B cell (primary cell): ENCODE results near the gene MYG1. TPM values are rescaled to one million over a fixed set of nuclear protein-coding genes. Genes with fewer than 3 reads are reported as not detected.

Experiments
- ATAC-seq: fragments of 200-7000 bp; cut with Tn5 transposase; one replicate; pipeline ENCODE4 v1.10.0; 2021; ENCODE audit warnings: low read depth, mild to moderate bottlenecking, moderate number of reproducible peaks, moderate library complexity
- CTCF ChIA-PET: fragments of 350-600 bp; sonication (Branson Sonifier 250); formaldehyde crosslinking; loops from one replicate; lab custom pipeline; 2021; ENCODE audit warnings: antibody characterized with exemption, inconsistent platforms; lab: Charles Lee
- POLR2A ChIA-PET: fragments of 350-600 bp; sonication (Branson Sonifier 250); formaldehyde crosslinking; loops from one replicate; lab custom pipeline; 2021; ENCODE audit warnings: antibody characterized with exemption; lab: Charles Lee
- DNase-seq: peaks from one replicate; pipeline ENCODE4 v3.0.0; 2013
- H2AFZ ChIP-seq: 2 replicates; pipeline ENCODE4 v1.6.1; 2012; ENCODE audit warnings: mild to moderate bottlenecking, low read depth, low read length; ENCODE audit not compliant: insufficient read depth, poor library complexity, severe bottlenecking
- H3K27ac ChIP-seq, 2 donors: 1 replicate in 1 of 2; 2 replicates in 1 of 2; pipeline ENCODE4 v1.5.1; 2012 to 2013; ENCODE audit warnings: low read length in 2 of 2, mild to moderate bottlenecking in 2 of 2, moderate library complexity in 1 of 2
- H3K27me3 ChIP-seq, 4 experiments: fragments of 200-600 bp in 1 of 4; sonication (generic) in 1 of 4; replicated peaks in 1 of 4; 1 replicate in 2 of 4; 2 replicates in 2 of 4; pipeline versions ENCODE4 v1.6.1 to v1.7.0; 2013 to 2016; ENCODE audit warnings: low read length in 3 of 4, mild to moderate bottlenecking in 2 of 4, mixed read lengths in 1 of 4, moderate library complexity in 1 of 4; ENCODE audit not compliant: insufficient read depth in 4 of 4, control insufficient read depth in 3 of 4; ENCODE audit errors: control extremely low read depth in 1 of 4
- H3K36me3 ChIP-seq, 2 experiments: replicated peaks in 1 of 2; 1 replicate in 1 of 2; 2 replicates in 1 of 2; pipeline versions ENCODE4 v1.6.1 to v1.7.1; 2013; ENCODE audit warnings: low read length in 1 of 2; ENCODE audit not compliant: insufficient read depth in 2 of 2, control insufficient read depth in 1 of 2; ENCODE audit errors: control extremely low read depth in 1 of 2, extremely low read depth in 1 of 2
- H3K4me1 ChIP-seq, 2 donors: fragments of 200-600 bp in 1 of 2; sonication (generic) in 1 of 2; 1 replicate in 1 of 2; 2 replicates in 1 of 2; pipeline versions ENCODE4 v1.5.1 to v1.6.1; 2013 to 2017; ENCODE audit warnings: low read length in 2 of 2; ENCODE audit not compliant: control insufficient read depth in 2 of 2, insufficient read depth in 2 of 2
- H3K4me2 ChIP-seq: replicated peaks from 2 replicates; pipeline ENCODE3; 2012; ENCODE audit warnings: mild to moderate bottlenecking, low read depth, low read length; ENCODE audit not compliant: poor library complexity, severe bottlenecking
- H3K4me3 ChIP-seq, 5 experiments: fragments of 200-600 bp in 1 of 5; sonication (generic) in 1 of 5; 1 replicate in 3 of 5; 2 replicates in 2 of 5; pipeline versions ENCODE4 v1.5.1 to v1.7.0; 2011 to 2016; ENCODE audit warnings: low read length in 4 of 5, mild to moderate bottlenecking in 4 of 5, low read depth in 2 of 5, control low read depth in 1 of 5, moderate library complexity in 1 of 5; ENCODE audit not compliant: insufficient read depth in 1 of 5; ENCODE audit errors: control extremely low read depth in 1 of 5, extremely low read depth in 1 of 5
- H3K79me2 ChIP-seq: fragments of 200-600 bp; sonication (generic); one replicate; pipeline ENCODE4 v1.6.0; 2016; ENCODE audit warnings: low read length; ENCODE audit not compliant: control insufficient read depth, insufficient read depth
- H3K9ac ChIP-seq: fragments of 200-600 bp; sonication (generic); 2 replicates; pipeline ENCODE4 v1.6.1; 2017; ENCODE audit warnings: mild to moderate bottlenecking, low read length, moderate library complexity
- H3K9me3 ChIP-seq, 3 donors: one replicate each; pipeline versions ENCODE4 v1.6.1 to v1.7.1; 2013; ENCODE audit warnings: low read length in 2 of 3; ENCODE audit not compliant: control insufficient read depth in 2 of 3, insufficient read depth in 1 of 3; ENCODE audit errors: control extremely low read depth in 1 of 3
- H4K20me1 ChIP-seq: 2 replicates; pipeline ENCODE4 v1.6.0; 2012; ENCODE audit warnings: mild to moderate bottlenecking, low read length; ENCODE audit not compliant: insufficient read depth, control insufficient read depth, poor library complexity, severe bottlenecking
- H3K27ac Mint-ChIP-seq: one replicate; pipeline ENCODE4 v1.8.0; 2021; ENCODE audit warnings: mixed read lengths
- H3K27me3 Mint-ChIP-seq: one replicate; pipeline ENCODE4 v1.8.0; 2021; ENCODE audit warnings: mixed read lengths
- H3K4me1 Mint-ChIP-seq: one replicate; pipeline ENCODE4 v1.8.0; 2021; ENCODE audit warnings: mixed read lengths
- H3K4me3 Mint-ChIP-seq: one replicate; pipeline ENCODE4 v1.8.0; 2021; ENCODE audit warnings: mixed read lengths
- H3K9me3 Mint-ChIP-seq: one replicate; pipeline ENCODE4 v1.8.0; 2022; ENCODE audit warnings: mixed read lengths; ENCODE audit not compliant: insufficient read depth
- EZH2 ChIP-seq: IDR thresholded peaks from 2 replicates; pipeline ENCODE4 v1.6.1; 2012; ENCODE audit warnings: borderline replicate concordance, low read depth, mild to moderate bottlenecking, moderate library complexity, low read length; ENCODE audit not compliant: insufficient read depth, poor library complexity, severe bottlenecking
- WGBS: methylation state at CpG from one replicate; pipeline ENCODE4 v1.1.5; 2013; ENCODE audit warnings: missing lambda C conversion rate; ENCODE audit not compliant: insufficient coverage; 5-methylcytosine and 5-hydroxymethylcytosine counted together
- intact Hi-C: fragments of 100-400 bp; cut with micrococcal nuclease; formaldehyde crosslinking; loops from one replicate; pipeline ENCODE4 v1.10.0; 2022
- polyA plus RNA-seq: library from polyadenylated mRNA; depleted of rRNA; stranded (reverse); fragments of >200 nt; gene quantifications from 2 replicates; pipeline ENCODE4 v1.2.3, GENCODE V29; 2012
- total RNA-seq, 2 donors: library from RNA; stranded (reverse); fragments of 120-200 nt in 1 of 2; gene quantifications; 1 replicate in 1 of 2; 2 replicates in 1 of 2; pipeline versions ENCODE4 v1.2.3 to v1.2.4, GENCODE V29; 2013 to 2022
- TF ChIP-seq, protein P1 (sequence below): fragments of 200-600 bp; IDR thresholded peaks from one replicate; pipeline ENCODE4 v1.8.0; 2022; ENCODE audit warnings: antibody characterized with exemption, mild to moderate bottlenecking

The MYG1 gene
- total and polyA plus RNA-seq, 2 donors (not counting 1 experiment from before 2014, with no cell fraction given), result 46.4 to 48.4 TPM

DNA sequence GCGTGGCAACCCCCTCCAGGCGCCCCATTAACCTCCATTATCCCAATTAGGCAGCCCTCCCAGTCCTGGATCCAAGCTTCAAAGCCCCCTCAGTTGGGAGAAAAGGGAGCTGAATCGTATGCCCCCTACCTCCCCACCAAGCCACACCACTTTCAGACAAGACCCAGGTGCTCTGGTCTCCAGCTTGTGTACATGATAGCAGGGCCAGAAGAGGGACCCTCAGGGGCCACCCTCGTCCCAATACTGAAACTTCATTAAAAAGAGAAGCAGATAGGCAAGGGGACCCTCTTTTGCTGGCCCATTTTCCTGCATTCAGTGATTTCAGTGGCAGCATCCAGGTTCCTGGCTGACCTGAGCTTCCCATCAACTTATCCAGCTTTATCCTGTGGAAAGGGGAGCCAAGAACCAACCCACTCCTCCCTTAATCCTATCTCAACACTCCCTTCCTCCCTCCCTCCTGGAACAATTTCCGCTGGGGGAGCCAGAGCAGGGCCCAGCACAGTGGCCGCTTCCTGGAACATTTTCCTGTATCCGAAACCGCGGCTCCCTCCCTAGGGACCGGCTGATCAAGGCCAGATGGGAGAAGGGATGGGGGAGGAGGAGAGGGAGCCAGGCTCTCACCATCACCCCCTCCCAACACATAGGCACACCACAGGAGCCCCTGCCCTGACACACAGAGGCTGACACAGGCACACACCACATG, 46.1 kb downstream of the MYG1 start:
- Mint-ChIP-seq H3K27me3 (peaks cover under 1% of the 10 kb centered on the region), H3K4me3 (peak overlapping the region; percentile 100), H3K27ac (peak overlapping the region; percentile 85), H3K9me3 (no peaks in the 10 kb centered on the region), H3K4me1 (peaks cover 14% of the 10 kb centered on the region)
- ChIA-PET CTCF (interaction anchor here (0.6 to 14.3 kb wide), 43 partner anchors 8 to 280 kb away, joined by 3 to 384 read pairs (median 6); partner anchors contain the start of genes AAAS, AMHR2, ESPL1 and PFDN5), POLR2A (interaction anchor here (1.5 to 2.6 kb wide), 2 partner anchors 20 to 24 kb away, joined by 12 to 21 read pairs; partner anchors contain the start of gene AAAS)
- Histone ChIP-seq H3K4me1 (peaks cover 6 to 13% of the 10 kb centered on the region in 2 donors), H3K27ac (no peak overlapping the region), H3K79me2 (no peaks in the 10 kb centered on the region), H2AFZ (peak overlapping the region; percentile 98), H3K9ac (peak overlapping the region; percentile 83), H3K27me3 (no peaks in the 10 kb centered on the region), H3K9me3 (no peaks in the 10 kb centered on the region), H4K20me1 (no peaks in the 10 kb centered on the region), H3K4me2 (peak overlapping the region; percentile 99), H3K4me3 (peak overlapping the region in 2 of 5 experiments; percentile 64 to 71), H3K36me3 (no peaks in the 10 kb centered on the region)
- ATAC-seq, result no peak
- WGBS, result 50% methylated on average over 1 of the region's 10 CpGs
- DNase-seq, result no peak
- TF ChIP-seq EZH2, result no peak
- TF ChIP-seq, protein P1, sequence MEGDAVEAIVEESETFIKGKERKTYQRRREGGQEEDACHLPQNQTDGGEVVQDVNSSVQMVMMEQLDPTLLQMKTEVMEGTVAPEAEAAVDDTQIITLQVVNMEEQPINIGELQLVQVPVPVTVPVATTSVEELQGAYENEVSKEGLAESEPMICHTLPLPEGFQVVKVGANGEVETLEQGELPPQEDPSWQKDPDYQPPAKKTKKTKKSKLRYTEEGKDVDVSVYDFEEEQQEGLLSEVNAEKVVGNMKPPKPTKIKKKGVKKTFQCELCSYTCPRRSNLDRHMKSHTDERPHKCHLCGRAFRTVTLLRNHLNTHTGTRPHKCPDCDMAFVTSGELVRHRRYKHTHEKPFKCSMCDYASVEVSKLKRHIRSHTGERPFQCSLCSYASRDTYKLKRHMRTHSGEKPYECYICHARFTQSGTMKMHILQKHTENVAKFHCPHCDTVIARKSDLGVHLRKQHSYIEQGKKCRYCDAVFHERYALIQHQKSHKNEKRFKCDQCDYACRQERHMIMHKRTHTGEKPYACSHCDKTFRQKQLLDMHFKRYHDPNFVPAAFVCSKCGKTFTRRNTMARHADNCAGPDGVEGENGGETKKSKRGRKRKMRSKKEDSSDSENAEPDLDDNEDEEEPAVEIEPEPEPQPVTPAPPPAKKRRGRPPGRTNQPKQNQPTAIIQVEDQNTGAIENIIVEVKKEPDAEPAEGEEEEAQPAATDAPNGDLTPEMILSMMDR, result peak; percentile 12
- intact Hi-C loops, result loop anchor here (1.0 kb wide), 2 partner anchors 21 to 132 kb away; no protein-coding TSS in a partner anchor

- Mint-ChIP-seq H3K27ac (no peak overlapping the region), H3K9me3 (no peaks in the 10 kb centered on the region), H3K27me3 (no peaks in the 10 kb centered on the region), H3K4me1 (peaks cover 14% of the 10 kb centered on the region), H3K4me3 (peak overlapping the region; percentile 19)
- TF ChIP-seq, protein P1, result no peak
- TF ChIP-seq EZH2, result no peak
- Histone ChIP-seq H3K4me3 (no peak overlapping the region), H3K27ac (no peak overlapping the region), H4K20me1 (no peaks in the 10 kb centered on the region), H3K36me3 (no peaks in the 10 kb centered on the region), H3K4me1 (peaks cover 6 to 13% of the 10 kb centered on the region in 2 donors), H2AFZ (no peak overlapping the region), H3K9me3 (no peaks in the 10 kb centered on the region), H3K27me3 (no peaks in the 10 kb centered on the region), H3K4me2 (no peak overlapping the region), H3K79me2 (no peaks in the 10 kb centered on the region), H3K9ac (no peak overlapping the region)
- no peak for ATAC-seq
- CTCF ChIA-PET, result interaction anchor here (1.0 to 14.3 kb wide), 7 partner anchors 13 to 162 kb away, joined by 3 to 384 read pairs (median 4); partner anchors contain the start of genes AAAS, AMHR2 and ESPL1
- POLR2A ChIA-PET, result interaction anchor here (0.6 kb wide), 1 partner anchor 94 kb away, joined by 3 read pairs; no protein-coding TSS in a partner anchor
- no CpG with 5 or more reads among the region's 1 CpG for WGBS
- intact Hi-C loops, result no loop called here
- DNase-seq, result no peak
Observed at GRCh38 chr12:53346491-53346890, 47.0 kb downstream of the MYG1 start.
